ENCODE measurements around the gene RNU2-1.
"Not testable (repeated sequence)": the region's sequence is repeated elsewhere in the genome, so short reads cannot be mapped to it uniquely, and the experiment has no call there.

The RNU2-1 gene

DNA sequence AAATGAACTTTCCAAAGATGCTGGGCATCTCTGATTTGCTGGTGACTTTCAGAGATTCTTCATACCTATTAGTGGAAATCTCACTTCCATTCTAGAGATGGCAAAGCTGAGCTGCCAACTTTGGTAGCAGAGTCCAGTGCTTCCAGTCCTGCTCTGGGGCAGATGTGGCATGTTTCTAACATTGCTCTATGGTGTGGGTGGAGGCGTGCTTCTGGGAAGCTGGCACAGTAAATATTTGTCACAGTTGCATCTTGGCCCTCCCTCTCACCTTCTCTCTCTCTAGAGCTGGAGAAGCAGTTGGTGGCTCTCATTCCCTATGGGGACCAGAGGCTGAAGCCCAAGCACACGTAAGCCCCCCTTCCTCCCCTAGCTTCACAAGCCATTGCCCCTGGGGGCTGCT lies 20.2 kb downstream of the RNU2-1 start:
- H3K36me3 ChIP-seq (ENCODE audit: control insufficient read depth in 1 of 2, insufficient read depth in 2 of 2, low read length in 2 of 2) = peaks cover 21 to 24% of the 10 kb centered on the region in 2 donors

DNA sequence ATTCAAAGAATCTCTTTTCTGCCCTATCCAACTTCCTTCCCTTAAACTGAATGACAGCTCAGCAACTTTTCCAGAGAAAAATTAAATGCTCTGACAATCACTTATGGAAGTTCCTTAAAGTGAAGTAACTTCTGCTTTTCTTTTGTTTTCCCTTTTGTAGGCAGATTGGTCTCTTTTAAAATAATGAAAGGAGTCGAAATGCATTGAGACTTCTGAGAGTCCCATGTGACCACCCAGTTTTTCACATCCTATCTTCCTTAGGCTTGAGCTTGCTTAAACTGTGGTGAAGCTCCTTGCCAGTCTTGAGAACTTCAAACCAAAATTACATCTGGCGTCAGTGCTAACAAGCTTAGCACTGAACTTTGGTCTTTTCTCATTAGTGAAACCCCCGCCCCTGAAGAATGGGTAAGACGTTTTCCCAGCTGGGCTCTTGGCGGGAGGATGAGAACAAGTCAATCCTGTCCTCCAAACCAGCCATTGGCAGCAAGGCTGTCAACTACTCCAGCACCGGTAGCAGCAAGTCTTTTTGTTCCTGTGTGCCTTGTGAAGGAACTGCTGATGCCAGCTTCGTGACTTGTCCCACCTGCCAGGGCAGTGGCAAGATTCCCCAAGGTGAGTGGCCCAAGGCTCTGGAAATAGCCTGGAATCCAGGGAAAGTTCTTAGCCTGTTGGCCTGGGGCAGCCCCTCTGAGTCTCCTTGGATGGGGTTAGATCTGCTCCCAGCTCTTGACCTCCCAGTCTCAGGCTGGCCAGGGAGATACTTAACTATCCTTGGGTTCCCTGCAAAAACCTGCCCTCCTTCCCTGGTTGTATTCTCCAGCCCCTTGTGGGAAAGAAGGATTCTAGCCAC lies 20.9 kb downstream of the RNU2-1 start:
- H3K4me3 ChIP-seq (ENCODE audit: low read depth in 1 of 2, low read length in 2 of 2) = peak overlapping the region; percentile 71 to 82
- H3K9me3 ChIP-seq (ENCODE audit: control insufficient read depth in 1 of 2, low read length in 2 of 2) = no peaks in the 10 kb centered on the region
- peaks cover 20 to 31% of the 10 kb centered on the region in 2 donors for H3K36me3 ChIP-seq (ENCODE audit: control insufficient read depth in 1 of 2, insufficient read depth in 2 of 2, low read length in 2 of 2)
- H3K27ac ChIP-seq (ENCODE audit: low read length) = peak overlapping the region; percentile 75
- H3K4me1 ChIP-seq (ENCODE audit: control insufficient read depth in 1 of 2, insufficient read depth in 2 of 2, low read length in 2 of 2) = peaks cover 5 to 18% of the 10 kb centered on the region in 2 donors
- no peaks in the 10 kb centered on the region for H3K27me3 ChIP-seq (ENCODE audit: low read depth, low read length)

More for the DNA sequence above, 20.2 kb downstream of the RNU2-1 start:
- no peaks in the 10 kb centered on the region for H3K9me3 ChIP-seq (ENCODE audit: control insufficient read depth in 1 of 2, low read length in 2 of 2)
- no peaks in the 10 kb centered on the region for H3K27me3 ChIP-seq (ENCODE audit: low read depth, low read length)
- H3K4me3 ChIP-seq (ENCODE audit: low read depth in 1 of 2, low read length in 2 of 2) = no peak overlapping the region
- no peak overlapping the region for H3K27ac ChIP-seq (ENCODE audit: low read length)
- peaks cover 5 to 18% of the 10 kb centered on the region in 2 donors for H3K4me1 ChIP-seq (ENCODE audit: control insufficient read depth in 1 of 2, insufficient read depth in 2 of 2, low read length in 2 of 2)

GRCh38 chr17:43211480-43212402 lies 22.0 kb downstream of the RNU2-1 start, which contains the start of gene TMEM106A:
Gene TMEM106A, plus strand, starts transcription at chr17:43211875. Its CDS starts 1,167 bp downstream, at chr17:43213042.
- peaks cover 5 to 18% of the 10 kb centered on the region in 2 donors for H3K4me1 ChIP-seq (ENCODE audit: control insufficient read depth in 1 of 2, insufficient read depth in 2 of 2, low read length in 2 of 2)
- peak within 1 kb of the TSS; percentile 93 for H3K27ac ChIP-seq (ENCODE audit: low read length)
- peaks cover 19 to 36% of the 10 kb centered on the region in 2 donors for H3K36me3 ChIP-seq (ENCODE audit: control insufficient read depth in 1 of 2, insufficient read depth in 2 of 2, low read length in 2 of 2)
- H3K27me3 ChIP-seq (ENCODE audit: low read depth, low read length) = no peaks in the 10 kb centered on the region
- peak within 1 kb of the TSS; percentile 71 to 82 for H3K4me3 ChIP-seq (ENCODE audit: low read depth in 1 of 2, low read length in 2 of 2)
- no peaks in the 10 kb centered on the region for H3K9me3 ChIP-seq (ENCODE audit: control insufficient read depth in 1 of 2, low read length in 2 of 2)

DNA sequence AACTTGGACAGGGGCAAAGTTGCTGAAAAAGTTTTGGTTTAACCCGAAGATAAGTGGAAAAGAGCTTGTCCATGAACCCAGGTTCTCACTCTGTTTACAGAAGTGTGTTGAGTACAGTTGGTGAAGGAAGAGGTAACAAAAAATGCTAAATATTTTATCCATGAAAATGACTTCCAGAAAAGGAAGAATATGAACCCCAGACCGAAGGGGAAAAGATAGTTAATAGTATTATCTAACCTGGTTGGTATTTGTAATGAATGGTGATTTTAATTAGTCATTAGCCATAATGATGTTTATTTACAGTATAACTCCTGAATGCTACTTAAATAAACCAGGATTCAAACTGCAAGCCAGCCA lies 22.7 kb downstream of the RNU2-1 start:
- peaks cover 13 to 40% of the 10 kb centered on the region in 2 donors for H3K36me3 ChIP-seq (ENCODE audit: control insufficient read depth in 1 of 2, insufficient read depth in 2 of 2, low read length in 2 of 2)
- H3K27me3 ChIP-seq (ENCODE audit: low read depth, low read length) = no peaks in the 10 kb centered on the region
- H3K9me3 ChIP-seq (ENCODE audit: control insufficient read depth in 1 of 2, low read length in 2 of 2) = no peaks in the 10 kb centered on the region
- peak overlapping the region; percentile 93 for H3K27ac ChIP-seq (ENCODE audit: low read length)
- H3K4me1 ChIP-seq (ENCODE audit: control insufficient read depth in 1 of 2, insufficient read depth in 2 of 2, low read length in 2 of 2) = peaks cover 5 to 18% of the 10 kb centered on the region in 2 donors
- H3K4me3 ChIP-seq (ENCODE audit: low read depth in 1 of 2, low read length in 2 of 2) = peak overlapping the region; percentile 67 to 71

GRCh38 chr17:43210576-43210975 lies 23.2 kb downstream of the RNU2-1 start:
- peak overlapping the region in 1 of 2 donors; percentile 67 for H3K4me3 ChIP-seq (ENCODE audit: low read depth in 1 of 2, low read length in 2 of 2)
- no peaks in the 10 kb centered on the region for H3K9me3 ChIP-seq (ENCODE audit: control insufficient read depth in 1 of 2, low read length in 2 of 2)
- peak overlapping the region; percentile 93 for H3K27ac ChIP-seq (ENCODE audit: low read length)
- peaks cover 5 to 18% of the 10 kb centered on the region in 2 donors for H3K4me1 ChIP-seq (ENCODE audit: control insufficient read depth in 1 of 2, insufficient read depth in 2 of 2, low read length in 2 of 2)
- peaks cover 8 to 41% of the 10 kb centered on the region in 2 donors for H3K36me3 ChIP-seq (ENCODE audit: control insufficient read depth in 1 of 2, insufficient read depth in 2 of 2, low read length in 2 of 2)
- no peaks in the 10 kb centered on the region for H3K27me3 ChIP-seq (ENCODE audit: low read depth, low read length)

- H3K27me3 ChIP-seq (ENCODE audit: low read depth, low read length); H3K9me3 ChIP-seq (ENCODE audit: control insufficient read depth in 1 of 2, low read length in 2 of 2); H3K4me1 ChIP-seq (ENCODE audit: control insufficient read depth in 1 of 2, insufficient read depth in 2 of 2, low read length in 2 of 2); H3K27ac ChIP-seq (ENCODE audit: low read length); H3K4me3 ChIP-seq (ENCODE audit: low read depth in 1 of 2, low read length in 2 of 2): not testable (repeated sequence)
- H3K36me3 ChIP-seq (ENCODE audit: control insufficient read depth in 1 of 2, insufficient read depth in 2 of 2, low read length in 2 of 2) = peaks cover 45 to 74% of the 10 kb centered on the region in 2 donors
Measured at GRCh38 chr17:43203013-43203412, 30.8 kb downstream of the RNU2-1 start.

DNA sequence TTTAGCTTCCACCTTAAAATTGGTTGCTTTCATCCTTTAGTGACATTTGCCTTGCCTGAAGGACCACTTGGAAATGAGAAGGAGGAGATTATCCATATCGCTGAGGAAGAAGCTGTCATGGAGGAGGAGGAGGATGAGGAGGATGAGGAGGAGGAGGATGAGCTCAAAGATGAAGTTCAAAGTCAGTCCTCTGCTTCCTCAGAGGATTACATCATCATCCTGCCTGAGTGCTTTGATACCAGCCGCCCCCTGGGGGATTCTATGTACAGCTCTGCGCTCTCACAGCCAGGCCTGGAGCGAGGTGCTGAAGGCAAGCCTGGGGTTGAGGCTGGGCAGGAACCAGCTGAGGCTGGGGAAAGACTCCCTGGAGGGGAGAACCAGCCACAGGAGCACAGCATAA lies 33.6 kb downstream of the RNU2-1 start:
- H3K4me1 ChIP-seq (ENCODE audit: control insufficient read depth in 1 of 2, insufficient read depth in 2 of 2, low read length in 2 of 2) = no peaks in the 10 kb centered on the region
- no peak overlapping the region for H3K4me3 ChIP-seq (ENCODE audit: low read depth in 1 of 2, low read length in 2 of 2)
- H3K9me3 ChIP-seq (ENCODE audit: control insufficient read depth in 1 of 2, low read length in 2 of 2) = no peaks in the 10 kb centered on the region
- no peaks in the 10 kb centered on the region for H3K27me3 ChIP-seq (ENCODE audit: low read depth, low read length)
- no peak overlapping the region for H3K27ac ChIP-seq (ENCODE audit: low read length)
- peaks cover 55 to 78% of the 10 kb centered on the region in 2 donors for H3K36me3 ChIP-seq (ENCODE audit: control insufficient read depth in 1 of 2, insufficient read depth in 2 of 2, low read length in 2 of 2)

DNA sequence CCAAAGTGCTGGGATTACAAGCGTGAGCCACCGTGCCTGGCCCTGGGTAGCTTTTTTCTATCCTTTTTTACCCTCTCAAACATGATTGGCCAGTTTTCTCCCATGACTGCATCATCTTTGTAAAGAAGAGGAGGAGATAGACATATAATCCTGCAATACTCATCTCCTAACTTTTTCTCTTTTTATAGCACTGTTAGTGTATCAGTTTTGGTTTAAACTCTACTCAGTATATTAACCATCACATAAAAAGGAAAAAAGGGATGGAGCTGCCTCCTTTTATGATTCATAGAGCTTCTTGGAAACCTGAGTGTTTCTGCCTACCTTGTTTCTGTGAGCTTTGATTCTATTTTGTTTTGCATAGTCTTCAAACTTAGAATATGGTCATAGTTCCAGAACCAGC lies 34.1 kb downstream of the RNU2-1 start:
- no peaks in the 10 kb centered on the region for H3K4me1 ChIP-seq (ENCODE audit: control insufficient read depth in 1 of 2, insufficient read depth in 2 of 2, low read length in 2 of 2)
- no peaks in the 10 kb centered on the region for H3K9me3 ChIP-seq (ENCODE audit: control insufficient read depth in 1 of 2, low read length in 2 of 2)
- peaks cover 60 to 78% of the 10 kb centered on the region in 2 donors for H3K36me3 ChIP-seq (ENCODE audit: control insufficient read depth in 1 of 2, insufficient read depth in 2 of 2, low read length in 2 of 2)
- H3K4me3 ChIP-seq (ENCODE audit: low read depth in 1 of 2, low read length in 2 of 2) = no peak overlapping the region
- H3K27me3 ChIP-seq (ENCODE audit: low read depth, low read length) = no peaks in the 10 kb centered on the region
- H3K27ac ChIP-seq (ENCODE audit: low read length) = no peak overlapping the region

GRCh38 chr17:43193251-43193650 lies 40.5 kb downstream of the RNU2-1 start:
- H3K27me3 ChIP-seq (ENCODE audit: low read depth, low read length) = no peaks in the 10 kb centered on the region
- no peaks in the 10 kb centered on the region for H3K4me1 ChIP-seq (ENCODE audit: control insufficient read depth in 1 of 2, insufficient read depth in 2 of 2, low read length in 2 of 2)
- H3K4me3 ChIP-seq (ENCODE audit: low read depth in 1 of 2, low read length in 2 of 2) = no peak overlapping the region
- no peaks in the 10 kb centered on the region for H3K9me3 ChIP-seq (ENCODE audit: control insufficient read depth in 1 of 2, low read length in 2 of 2)
- H3K27ac ChIP-seq (ENCODE audit: low read length) = no peak overlapping the region
- H3K36me3 ChIP-seq (ENCODE audit: control insufficient read depth in 1 of 2, insufficient read depth in 2 of 2, low read length in 2 of 2) = peaks cover 69 to 90% of the 10 kb centered on the region in 2 donors

DNA sequence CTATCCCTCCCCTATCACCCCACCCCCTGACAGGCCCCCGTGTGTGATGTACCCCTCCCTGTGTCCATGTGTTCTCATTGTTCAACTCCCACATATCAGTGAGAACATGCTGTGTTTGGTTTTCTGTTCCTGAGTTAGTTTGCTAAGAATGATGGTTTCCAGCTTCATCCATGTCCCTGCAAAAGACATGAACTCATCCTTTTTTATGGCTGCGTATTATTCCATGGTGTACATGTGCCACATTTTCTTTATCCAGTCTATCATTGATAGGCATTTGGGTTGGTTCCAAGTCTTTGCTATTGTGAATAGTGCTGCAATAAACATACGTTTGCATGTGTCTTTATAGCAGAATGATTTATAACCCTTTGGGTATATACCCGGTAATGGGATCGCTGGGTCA lies 47.1 kb downstream of the RNU2-1 start:
- H3K9me3 ChIP-seq (ENCODE audit: control insufficient read depth in 1 of 2, low read length in 2 of 2); H3K27ac ChIP-seq (ENCODE audit: low read length); H3K4me1 ChIP-seq (ENCODE audit: control insufficient read depth in 1 of 2, insufficient read depth in 2 of 2, low read length in 2 of 2); H3K27me3 ChIP-seq (ENCODE audit: low read depth, low read length); H3K4me3 ChIP-seq (ENCODE audit: low read depth in 1 of 2, low read length in 2 of 2): not testable (repeated sequence)
- peaks cover 32 to 59% of the 10 kb centered on the region in 2 donors for H3K36me3 ChIP-seq (ENCODE audit: control insufficient read depth in 1 of 2, insufficient read depth in 2 of 2, low read length in 2 of 2)

GRCh38 chr17:43183921-43184320 lies 49.9 kb downstream of the RNU2-1 start:
- Histone ChIP-seq H3K36me3 (ENCODE audit: control insufficient read depth in 1 of 2, insufficient read depth in 2 of 2, low read length in 2 of 2) (peaks cover 21 to 44% of the 10 kb centered on the region in 2 donors), H3K4me1 (ENCODE audit: control insufficient read depth in 1 of 2, insufficient read depth in 2 of 2, low read length in 2 of 2) (no peaks in the 10 kb centered on the region)

More at GRCh38 chr17:43183921-43184320, 49.9 kb downstream of the RNU2-1 start:
- Histone ChIP-seq H3K9me3 (ENCODE audit: control insufficient read depth in 1 of 2, low read length in 2 of 2) (no peaks in the 10 kb centered on the region), H3K27ac (ENCODE audit: low read length) (no peak overlapping the region), H3K27me3 (ENCODE audit: low read depth, low read length) (no peaks in the 10 kb centered on the region), H3K4me3 (ENCODE audit: low read depth in 1 of 2, low read length in 2 of 2) (no peak overlapping the region)

Measured in muscle layer of duodenum (tissue), 2 donors.